ENCODE data around the gene CELF5.

CELF5 gene

GRCh38 chr19:3196064-3196932 lies 28.2 kb upstream of the CELF5 start:
- no peaks in the 10 kb centered on the region for H3K9me3 ChIP-seq (ENCODE audit: control insufficient read depth, low read length)
- no peak for TF ChIP-seq CTCF (IDR thresholded peaks at IDR 0.05)
- H3K4me1 ChIP-seq, result no peaks in the 10 kb centered on the region
- no peak overlapping the region for H3K9ac ChIP-seq
- H3K4me2 ChIP-seq (ENCODE audit: low read length), result no peak overlapping the region
- H3K36me3 ChIP-seq (ENCODE audit: control insufficient read depth, insufficient read depth, low read length), result no peaks in the 10 kb centered on the region
- peaks cover 3% of the 10 kb centered on the region for H3K79me2 ChIP-seq
- no peak overlapping the region for H2AFZ ChIP-seq
- no peaks in the 10 kb centered on the region for H3K27me3 ChIP-seq (ENCODE audit: control insufficient read depth, insufficient read depth, low read length)
- no peak overlapping the region for H3K27ac ChIP-seq
- no peak overlapping the region for H3K4me3 ChIP-seq (ENCODE audit: low read depth, low read length)

- Histone ChIP-seq H3K79me2 (no peaks in the 10 kb centered on the region), H3K9me3 (ENCODE audit: control insufficient read depth, low read length) (no peaks in the 10 kb centered on the region), H3K36me3 (ENCODE audit: control insufficient read depth, insufficient read depth, low read length) (no peaks in the 10 kb centered on the region)
Observed at GRCh38 chr19:3196933-3197205, 27.6 kb upstream of the CELF5 start.

GRCh38 chr19:3198901-3199700 lies 25.4 kb upstream of the CELF5 start:
- no peak overlapping the region for H2AFZ ChIP-seq
- H3K9ac ChIP-seq, result no peak overlapping the region
- no peak overlapping the region for H3K4me3 ChIP-seq (ENCODE audit: low read depth, low read length)
- H3K4me1 ChIP-seq, result no peaks in the 10 kb centered on the region
- H3K27ac ChIP-seq, result no peak overlapping the region
- no peaks in the 10 kb centered on the region for H3K79me2 ChIP-seq
- H3K4me2 ChIP-seq (ENCODE audit: low read length), result no peak overlapping the region
- H3K27me3 ChIP-seq (ENCODE audit: control insufficient read depth, insufficient read depth, low read length), result no peaks in the 10 kb centered on the region
- H3K9me3 ChIP-seq (ENCODE audit: control insufficient read depth, low read length), result no peaks in the 10 kb centered on the region
- no peaks in the 10 kb centered on the region for H3K36me3 ChIP-seq (ENCODE audit: control insufficient read depth, insufficient read depth, low read length)
- no peak for TF ChIP-seq CTCF (IDR thresholded peaks at IDR 0.05)

More at GRCh38 chr19:3196933-3197205, 27.6 kb upstream of the CELF5 start:
- no peak overlapping the region for H3K27ac ChIP-seq
- H3K9ac ChIP-seq, result no peak overlapping the region
- no peaks in the 10 kb centered on the region for H3K27me3 ChIP-seq (ENCODE audit: control insufficient read depth, insufficient read depth, low read length)
- H3K4me3 ChIP-seq (ENCODE audit: low read depth, low read length), result no peak overlapping the region
- no peak for TF ChIP-seq CTCF (IDR thresholded peaks at IDR 0.05)
- no peak overlapping the region for H2AFZ ChIP-seq
- no peaks in the 10 kb centered on the region for H3K4me1 ChIP-seq
- H3K4me2 ChIP-seq (ENCODE audit: low read length), result no peak overlapping the region

- no peaks in the 10 kb centered on the region for H3K79me2 ChIP-seq
- H3K27ac ChIP-seq, result no peak overlapping the region
- H3K4me1 ChIP-seq, result no peaks in the 10 kb centered on the region
- H3K4me3 ChIP-seq (ENCODE audit: low read depth, low read length), result no peak overlapping the region
- no peaks in the 10 kb centered on the region for H3K9me3 ChIP-seq (ENCODE audit: control insufficient read depth, low read length)
- no peak overlapping the region for H3K4me2 ChIP-seq (ENCODE audit: low read length)
- no peaks in the 10 kb centered on the region for H3K36me3 ChIP-seq (ENCODE audit: control insufficient read depth, insufficient read depth, low read length)
- no peak overlapping the region for H2AFZ ChIP-seq
- no peaks in the 10 kb centered on the region for H3K27me3 ChIP-seq (ENCODE audit: control insufficient read depth, insufficient read depth, low read length)
- H3K9ac ChIP-seq, result no peak overlapping the region
- TF ChIP-seq CTCF (IDR thresholded peaks at IDR 0.05), result no peak
Observed at GRCh38 chr19:3201072-3201700, 23.3 kb upstream of the CELF5 start.
